Endothelial cell (in vitro differentiated cells): ENCODE measurements around the gene GCNA. TPM values are rescaled to one million over a fixed set of nuclear protein-coding genes. Genes with fewer than 3 reads are reported as not detected.

Experiments
- DNase-seq: peaks from one replicate; pipeline ENCODE4 v3.0.0; 2021; ENCODE audit warnings: low spot score
- H3K27ac Mint-ChIP-seq: one replicate; pipeline ENCODE4 v1.8.0; 2021; ENCODE audit warnings: mixed read lengths, inconsistent platforms; ENCODE audit not compliant: unreplicated experiment
- H3K27me3 Mint-ChIP-seq: one replicate; pipeline ENCODE4 v1.8.0; 2021; ENCODE audit warnings: mild to moderate bottlenecking, moderate library complexity, mixed read lengths, inconsistent platforms; ENCODE audit not compliant: unreplicated experiment
- H3K36me3 Mint-ChIP-seq: one replicate; pipeline ENCODE4 v1.8.0; 2021; ENCODE audit warnings: mild to moderate bottlenecking, low read depth, mixed read lengths, inconsistent platforms; ENCODE audit not compliant: unreplicated experiment
- H3K4me1 Mint-ChIP-seq: one replicate; pipeline ENCODE4 v1.8.0; 2021; ENCODE audit warnings: mild to moderate bottlenecking, mixed read lengths, inconsistent platforms; ENCODE audit not compliant: unreplicated experiment
- H3K4me3 Mint-ChIP-seq: one replicate; pipeline ENCODE4 v1.8.0; 2021; ENCODE audit warnings: mild to moderate bottlenecking, mixed read lengths, inconsistent platforms; ENCODE audit not compliant: unreplicated experiment
- H3K9me3 Mint-ChIP-seq: one replicate; pipeline ENCODE4 v1.8.0; 2021; ENCODE audit warnings: mixed read lengths, inconsistent platforms; ENCODE audit not compliant: unreplicated experiment
- total RNA-seq: library from RNA; stranded (reverse); fragmentation: NEBNext Ultra II Directional; extraction: Animal tissue kit (Norgen Biotek cat#: 25700); gene quantifications from one replicate; pipeline ENCODE4 v1.2.1, GENCODE V29; 2021; ENCODE audit not compliant: unreplicated experiment
- TF ChIP-seq, protein P1 (sequence below): fragments of 200-600 bp; sonication (generic); IDR thresholded peaks from one replicate; pipeline ENCODE4 v1.5.0; 2021; ENCODE audit warnings: antibody characterized with exemption; ENCODE audit not compliant: unreplicated experiment

The GCNA gene
- total RNA-seq, 1 donor from 2014 or later, result 3.0 TPM

DNA sequence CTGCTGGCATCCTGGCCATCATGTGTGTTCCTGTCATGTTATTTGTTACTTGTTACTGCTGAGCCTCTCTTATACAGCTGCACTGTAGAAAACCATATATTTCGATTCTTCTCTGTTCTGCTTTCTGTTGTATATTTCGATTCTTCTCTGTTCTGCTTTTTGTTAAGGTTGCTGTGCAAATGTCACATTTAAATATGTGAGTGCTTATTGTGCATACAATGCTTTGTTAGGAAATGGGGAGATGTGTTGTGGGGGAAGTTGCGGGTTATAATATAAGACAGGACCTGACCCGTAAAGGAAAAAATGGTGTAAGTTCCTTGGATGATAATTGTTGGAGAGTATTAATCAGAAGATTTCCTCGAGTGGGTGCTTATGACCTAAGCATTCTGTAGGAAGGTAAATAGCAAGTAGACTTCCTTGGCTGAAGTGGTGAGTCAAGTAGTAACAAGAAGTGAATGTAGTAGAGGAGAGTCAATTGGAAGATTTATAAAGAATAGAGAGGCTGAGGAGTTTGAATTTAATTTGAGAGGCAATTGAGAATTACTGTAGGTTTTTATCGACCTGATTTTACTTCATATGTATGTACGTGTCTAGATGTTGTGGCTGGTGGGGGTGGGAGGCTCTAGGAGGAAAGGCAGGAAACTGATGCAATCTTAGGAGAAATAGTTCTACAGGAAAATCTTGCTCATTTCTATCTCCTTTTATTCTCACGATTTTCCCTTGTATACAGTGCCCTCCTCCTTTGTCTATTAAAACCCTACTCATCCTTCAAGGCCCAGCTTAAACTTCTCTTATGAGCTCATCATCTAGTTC is 36.8 kb upstream of the GCNA start:
- Mint-ChIP-seq H3K27ac (peak overlapping the region; percentile 49), H3K27me3 (no peaks in the 10 kb centered on the region), H3K4me3 (peak overlapping the region; percentile 8), H3K36me3 (peaks cover 9% of the 10 kb centered on the region), H3K4me1 (peaks cover 38% of the 10 kb centered on the region), H3K9me3 (no peaks in the 10 kb centered on the region)
- TF ChIP-seq, protein P1, sequence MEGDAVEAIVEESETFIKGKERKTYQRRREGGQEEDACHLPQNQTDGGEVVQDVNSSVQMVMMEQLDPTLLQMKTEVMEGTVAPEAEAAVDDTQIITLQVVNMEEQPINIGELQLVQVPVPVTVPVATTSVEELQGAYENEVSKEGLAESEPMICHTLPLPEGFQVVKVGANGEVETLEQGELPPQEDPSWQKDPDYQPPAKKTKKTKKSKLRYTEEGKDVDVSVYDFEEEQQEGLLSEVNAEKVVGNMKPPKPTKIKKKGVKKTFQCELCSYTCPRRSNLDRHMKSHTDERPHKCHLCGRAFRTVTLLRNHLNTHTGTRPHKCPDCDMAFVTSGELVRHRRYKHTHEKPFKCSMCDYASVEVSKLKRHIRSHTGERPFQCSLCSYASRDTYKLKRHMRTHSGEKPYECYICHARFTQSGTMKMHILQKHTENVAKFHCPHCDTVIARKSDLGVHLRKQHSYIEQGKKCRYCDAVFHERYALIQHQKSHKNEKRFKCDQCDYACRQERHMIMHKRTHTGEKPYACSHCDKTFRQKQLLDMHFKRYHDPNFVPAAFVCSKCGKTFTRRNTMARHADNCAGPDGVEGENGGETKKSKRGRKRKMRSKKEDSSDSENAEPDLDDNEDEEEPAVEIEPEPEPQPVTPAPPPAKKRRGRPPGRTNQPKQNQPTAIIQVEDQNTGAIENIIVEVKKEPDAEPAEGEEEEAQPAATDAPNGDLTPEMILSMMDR, result no peak
- no peak for DNase-seq

- no peak overlapping the region for H3K4me3 Mint-ChIP-seq
- H3K27me3 Mint-ChIP-seq, result no peaks in the 10 kb centered on the region
- H3K36me3 Mint-ChIP-seq, result peaks cover 9% of the 10 kb centered on the region
- TF ChIP-seq, protein P1, result no peak
- H3K4me1 Mint-ChIP-seq, result peaks cover 35% of the 10 kb centered on the region
- no peak overlapping the region for H3K27ac Mint-ChIP-seq
- H3K9me3 Mint-ChIP-seq, result no peaks in the 10 kb centered on the region
- no peak for DNase-seq
These were observed 35.8 kb upstream of the GCNA start for GRCh38 chrX:71542411-71542810.

GRCh38 chrX:71542825-71543224 is 35.4 kb upstream of the GCNA start:
- H3K36me3 Mint-ChIP-seq, result peaks cover 11% of the 10 kb centered on the region
- H3K27ac Mint-ChIP-seq, result no peak overlapping the region
- H3K9me3 Mint-ChIP-seq, result no peaks in the 10 kb centered on the region
- H3K27me3 Mint-ChIP-seq, result no peaks in the 10 kb centered on the region
- DNase-seq, result no peak
- H3K4me1 Mint-ChIP-seq, result peaks cover 35% of the 10 kb centered on the region
- TF ChIP-seq, protein P1, result no peak
- H3K4me3 Mint-ChIP-seq, result no peak overlapping the region

DNA sequence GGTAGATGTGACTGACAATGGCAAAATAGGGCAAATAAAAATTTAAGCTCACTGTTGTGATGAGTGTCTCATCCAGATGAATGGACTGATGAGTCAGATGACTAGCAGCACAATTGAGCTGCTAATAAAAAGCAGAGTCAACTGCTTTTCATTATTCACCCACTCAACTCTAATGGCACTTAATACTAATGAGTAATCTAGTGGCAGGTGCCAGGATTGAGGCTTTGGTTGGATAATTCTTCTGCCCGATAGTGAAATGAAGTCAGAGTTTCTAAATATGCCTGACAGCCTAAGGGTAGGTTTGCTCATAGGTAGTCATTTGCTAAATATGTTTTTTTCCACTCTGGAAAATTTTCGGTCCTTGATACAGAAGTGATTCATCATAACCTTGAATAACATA is 34.9 kb upstream of the GCNA start:
- no peak overlapping the region for H3K4me3 Mint-ChIP-seq
- no peaks in the 10 kb centered on the region for H3K27me3 Mint-ChIP-seq
- H3K4me1 Mint-ChIP-seq, result peaks cover 35% of the 10 kb centered on the region
- TF ChIP-seq, protein P1, result no peak
- H3K9me3 Mint-ChIP-seq, result no peaks in the 10 kb centered on the region
- H3K36me3 Mint-ChIP-seq, result peaks cover 12% of the 10 kb centered on the region
- no peak for DNase-seq
- H3K27ac Mint-ChIP-seq, result no peak overlapping the region

DNA sequence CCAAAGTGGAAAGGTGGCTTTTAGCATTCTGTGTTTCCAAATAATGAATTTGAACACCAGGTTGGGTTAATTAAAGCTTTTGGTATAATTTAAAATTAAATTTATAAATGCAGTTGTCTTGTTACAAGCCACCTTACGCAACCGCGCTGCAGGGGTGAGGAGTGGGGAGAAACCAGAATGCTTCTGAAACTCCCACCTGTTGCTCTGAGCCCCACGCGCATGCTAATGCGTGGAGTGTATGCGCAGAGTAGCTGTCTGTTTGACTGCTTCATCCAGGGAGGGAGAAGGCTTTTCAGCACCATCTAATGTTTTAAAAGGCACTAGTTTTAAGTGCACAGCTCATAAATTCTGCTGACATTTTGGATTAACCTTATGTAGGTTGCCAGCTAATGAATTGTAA is 32.9 kb upstream of the GCNA start:
- TF ChIP-seq, protein P1, result no peak
- Mint-ChIP-seq H3K27me3 (no peaks in the 10 kb centered on the region), H3K36me3 (peaks cover 12% of the 10 kb centered on the region), H3K4me1 (peaks cover 35% of the 10 kb centered on the region), H3K27ac (no peak overlapping the region), H3K9me3 (no peaks in the 10 kb centered on the region), H3K4me3 (peak overlapping the region; percentile 74)
- DNase-seq, result no peak
